CD14-positive monocyte (primary cell): ENCODE measurements around the gene TOM1L2. TPM values are rescaled to one million over a fixed set of nuclear protein-coding genes. Genes with fewer than 3 reads are reported as not detected.

ENCODE experiments used
- DNase-seq, 3 donors: peaks; one replicate each; pipeline ENCODE4 v3.0.0-alpha.2; 2011 to 2022
- H2AFZ ChIP-seq: 2 replicates; pipeline ENCODE4 v1.6.0; 2012; ENCODE audit warnings: mild to moderate bottlenecking, low read depth, low read length, inconsistent platforms; ENCODE audit not compliant: insufficient read depth, poor library complexity, severe bottlenecking
- H3K27ac ChIP-seq, 2 donors: 1 replicate in 1 of 2; 2 replicates in 1 of 2; pipeline ENCODE4 v1.5.1; 2012 to 2013; ENCODE audit warnings: low read length in 2 of 2, control low read depth in 1 of 2, inconsistent platforms in 1 of 2, low read depth in 1 of 2, mild to moderate bottlenecking in 1 of 2
- H3K27me3 ChIP-seq, 2 donors: one replicate each; pipeline versions ENCODE4 v1.6.0 to v1.6.1; 2011 to 2013; ENCODE audit warnings: low read length in 2 of 2; ENCODE audit not compliant: control insufficient read depth in 2 of 2, insufficient read depth in 2 of 2
- H3K36me3 ChIP-seq, 2 donors: replicated peaks in 1 of 2; 1 replicate in 1 of 2; 2 replicates in 1 of 2; pipeline versions ENCODE4 v1.5.1 to v1.6.1; 2012 to 2013; ENCODE audit warnings: low read length in 2 of 2, control low read depth in 1 of 2, inconsistent platforms in 1 of 2, mild to moderate bottlenecking in 1 of 2; ENCODE audit not compliant: insufficient read depth in 2 of 2, control insufficient read depth in 1 of 2
- H3K4me1 ChIP-seq, 2 donors: 1 replicate in 1 of 2; 2 replicates in 1 of 2; pipeline versions ENCODE4 v1.5.1 to v1.6.1; 2012 to 2013; ENCODE audit warnings: low read length in 2 of 2, control low read depth in 1 of 2, inconsistent platforms in 1 of 2, mild to moderate bottlenecking in 1 of 2, moderate library complexity in 1 of 2; ENCODE audit not compliant: insufficient read depth in 2 of 2, control insufficient read depth in 1 of 2
- H3K4me2 ChIP-seq: replicated peaks from 2 replicates; pipeline ENCODE3; 2012; ENCODE audit warnings: low read length, moderate library complexity, mild to moderate bottlenecking; ENCODE audit not compliant: poor library complexity, severe bottlenecking; ENCODE audit errors: extremely low read depth
- H3K4me3 ChIP-seq, 3 experiments: fragments of 200-600 bp in 1 of 3; sonication (generic) in 1 of 3; replicated peaks in 1 of 3; 1 replicate in 2 of 3; 2 replicates in 1 of 3; pipeline ENCODE4 v1.5.1; 2011 to 2013; ENCODE audit warnings: low read length in 3 of 3, mild to moderate bottlenecking in 3 of 3, control low read depth in 2 of 3, low read depth in 2 of 3, inconsistent platforms in 1 of 3, moderate library complexity in 1 of 3
- H3K79me2 ChIP-seq: 2 replicates; pipeline ENCODE4 v1.6.0; 2012; ENCODE audit warnings: mild to moderate bottlenecking, control low read depth, inconsistent platforms, low read length, moderate library complexity; ENCODE audit not compliant: insufficient read depth
- H3K9ac ChIP-seq: 2 replicates; pipeline ENCODE4 v1.6.0; 2017; ENCODE audit warnings: low read length, mild to moderate bottlenecking; ENCODE audit not compliant: insufficient read depth, poor library complexity, severe bottlenecking
- H3K9me3 ChIP-seq, 2 donors: replicated peaks in 1 of 2; 1 replicate in 1 of 2; 2 replicates in 1 of 2; pipeline versions ENCODE4 v1.5.1 to v1.6.1; 2012 to 2013; ENCODE audit warnings: low read length in 2 of 2, control low read depth in 1 of 2; ENCODE audit not compliant: control insufficient read depth in 1 of 2, insufficient read depth in 1 of 2
- H4K20me1 ChIP-seq: 2 replicates; pipeline ENCODE4 v1.6.0; 2012; ENCODE audit warnings: mild to moderate bottlenecking, low read length, control low read depth, moderate library complexity; ENCODE audit not compliant: insufficient read depth
- H3K27ac Mint-ChIP-seq, 7 donors: one replicate each; pipeline ENCODE4 v1.8.0; 2020; ENCODE audit warnings: mild to moderate bottlenecking in 7 of 7, mixed read lengths in 7 of 7, moderate library complexity in 6 of 7, inconsistent platforms in 2 of 7
- H3K27me3 Mint-ChIP-seq, 3 donors: one replicate each; pipeline ENCODE4 v1.8.0; 2021 to 2022; ENCODE audit warnings: low read depth in 3 of 3, mild to moderate bottlenecking in 3 of 3, mixed read lengths in 3 of 3, moderate library complexity in 3 of 3, inconsistent platforms in 1 of 3
- H3K36me3 Mint-ChIP-seq, 2 donors: one replicate each; pipeline ENCODE4 v1.8.0; 2020; ENCODE audit warnings: mixed read lengths in 2 of 2, inconsistent platforms in 1 of 2, mild to moderate bottlenecking in 1 of 2
- H3K4me1 Mint-ChIP-seq: one replicate; pipeline ENCODE4 v1.8.0; 2020; ENCODE audit warnings: mild to moderate bottlenecking, mixed read lengths
- H3K4me3 Mint-ChIP-seq, 2 donors: one replicate each; pipeline ENCODE4 v1.8.0; 2020; ENCODE audit warnings: mild to moderate bottlenecking in 2 of 2, mixed read lengths in 2 of 2, moderate library complexity in 1 of 2
- H3K9me3 Mint-ChIP-seq, 7 donors: one replicate each; pipeline ENCODE4 v1.8.0; 2020 to 2022; ENCODE audit warnings: mixed read lengths in 7 of 7, mild to moderate bottlenecking in 6 of 7, moderate library complexity in 6 of 7, inconsistent platforms in 2 of 7
- WGBS: methylation state at CpG from one replicate; pipeline ENCODE4 v1.1.5; 2013; ENCODE audit warnings: missing lambda C conversion rate; ENCODE audit not compliant: insufficient coverage; 5-methylcytosine and 5-hydroxymethylcytosine counted together
- intact Hi-C, 2 donors: fragments of 100-400 bp; cut with micrococcal nuclease; formaldehyde crosslinking; loops; one replicate each; pipeline versions ENCODE4 v1.15.0 to v1.15.1; 2023
- polyA plus RNA-seq, 3 donors: library from polyadenylated mRNA; depleted of rRNA in 1 of 3; unstranded in 2 of 3; stranded (reverse) in 1 of 3; fragments of 300-500 nt in 2 of 3; fragments of >200 nt in 1 of 3; fragmentation: Illumina TruSeq in 2 of 3; gene quantifications; 1 replicate in 2 of 3; 2 replicates in 1 of 3; pipeline ENCODE4 v1.2.3, GENCODE V29; 2012 to 2021
- TF ChIP-seq, protein P1 (sequence below): fragments of 200-600 bp; IDR thresholded peaks from one replicate; pipeline ENCODE4 v1.8.0; 2022; ENCODE audit warnings: antibody characterized with exemption, mild to moderate bottlenecking

Gene TOM1L2
- polyA plus RNA-seq, 3 donors, result 1.7 to 28.2 (median 2.8) TPM

DNA sequence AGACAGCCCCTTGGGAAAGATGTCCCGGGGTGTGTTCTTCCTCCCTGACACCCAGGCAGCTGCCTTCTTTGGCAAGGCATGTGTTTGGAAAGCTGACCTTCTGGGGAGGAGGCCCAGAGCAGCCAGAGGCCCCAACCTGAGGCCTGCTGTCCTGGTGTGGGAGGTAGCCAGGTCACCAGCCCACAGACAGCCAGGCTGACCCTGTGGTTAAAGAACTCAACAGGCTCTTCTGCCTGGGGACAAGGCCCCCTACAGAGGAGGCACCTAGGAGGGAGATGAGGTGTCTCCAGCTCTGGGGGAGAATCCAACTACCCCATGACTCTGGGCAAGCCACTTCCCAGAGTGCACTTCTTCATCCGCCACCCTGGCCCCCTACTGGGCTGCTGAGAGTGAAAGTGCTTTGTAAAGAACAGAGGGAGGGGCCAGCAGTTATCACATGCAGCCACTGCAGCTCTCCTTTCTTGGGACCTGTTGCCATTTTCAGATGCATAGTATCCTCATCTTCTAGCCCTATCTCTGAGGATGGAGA, 122.3 kb downstream of the TOM1L2 start:
- no peaks in the 10 kb centered on the region for H4K20me1 ChIP-seq
- H3K4me3 Mint-ChIP-seq, result no peak overlapping the region
- H3K4me2 ChIP-seq, result peak overlapping the region; percentile 27
- peak overlapping the region in 1 of 3 experiments; percentile 33 for H3K4me3 ChIP-seq
- H3K9ac ChIP-seq, result peak overlapping the region; percentile 49
- H3K9me3 ChIP-seq, result no peaks in the 10 kb centered on the region
- H3K27ac Mint-ChIP-seq, result peak overlapping the region; percentile 67 to 86 (median 83)
- WGBS, result no CpG with 5 or more reads among the region's 2 CpGs
- peaks cover 27% of the 10 kb centered on the region for H3K4me1 Mint-ChIP-seq
- H3K27me3 Mint-ChIP-seq, result no peaks in the 10 kb centered on the region
- peaks cover 26 to 29% of the 10 kb centered on the region in 2 donors for H3K4me1 ChIP-seq
- H2AFZ ChIP-seq, result peak overlapping the region; percentile 65
- no peaks in the 10 kb centered on the region for H3K9me3 Mint-ChIP-seq
- H3K27me3 ChIP-seq, result no peaks in the 10 kb centered on the region
- H3K36me3 Mint-ChIP-seq, result peaks cover 36 to 38% of the 10 kb centered on the region in 2 donors
- peak; percentile 60 to 70 (median 64) for DNase-seq
- H3K36me3 ChIP-seq, result peaks cover 9 to 29% of the 10 kb centered on the region in 2 donors
- TF ChIP-seq, protein P1, sequence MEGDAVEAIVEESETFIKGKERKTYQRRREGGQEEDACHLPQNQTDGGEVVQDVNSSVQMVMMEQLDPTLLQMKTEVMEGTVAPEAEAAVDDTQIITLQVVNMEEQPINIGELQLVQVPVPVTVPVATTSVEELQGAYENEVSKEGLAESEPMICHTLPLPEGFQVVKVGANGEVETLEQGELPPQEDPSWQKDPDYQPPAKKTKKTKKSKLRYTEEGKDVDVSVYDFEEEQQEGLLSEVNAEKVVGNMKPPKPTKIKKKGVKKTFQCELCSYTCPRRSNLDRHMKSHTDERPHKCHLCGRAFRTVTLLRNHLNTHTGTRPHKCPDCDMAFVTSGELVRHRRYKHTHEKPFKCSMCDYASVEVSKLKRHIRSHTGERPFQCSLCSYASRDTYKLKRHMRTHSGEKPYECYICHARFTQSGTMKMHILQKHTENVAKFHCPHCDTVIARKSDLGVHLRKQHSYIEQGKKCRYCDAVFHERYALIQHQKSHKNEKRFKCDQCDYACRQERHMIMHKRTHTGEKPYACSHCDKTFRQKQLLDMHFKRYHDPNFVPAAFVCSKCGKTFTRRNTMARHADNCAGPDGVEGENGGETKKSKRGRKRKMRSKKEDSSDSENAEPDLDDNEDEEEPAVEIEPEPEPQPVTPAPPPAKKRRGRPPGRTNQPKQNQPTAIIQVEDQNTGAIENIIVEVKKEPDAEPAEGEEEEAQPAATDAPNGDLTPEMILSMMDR, result peak; percentile 27
- no peaks in the 10 kb centered on the region for H3K79me2 ChIP-seq
- peak overlapping the region; percentile 70 to 87 for H3K27ac ChIP-seq
- intact Hi-C loops, result no loop called here

DNA sequence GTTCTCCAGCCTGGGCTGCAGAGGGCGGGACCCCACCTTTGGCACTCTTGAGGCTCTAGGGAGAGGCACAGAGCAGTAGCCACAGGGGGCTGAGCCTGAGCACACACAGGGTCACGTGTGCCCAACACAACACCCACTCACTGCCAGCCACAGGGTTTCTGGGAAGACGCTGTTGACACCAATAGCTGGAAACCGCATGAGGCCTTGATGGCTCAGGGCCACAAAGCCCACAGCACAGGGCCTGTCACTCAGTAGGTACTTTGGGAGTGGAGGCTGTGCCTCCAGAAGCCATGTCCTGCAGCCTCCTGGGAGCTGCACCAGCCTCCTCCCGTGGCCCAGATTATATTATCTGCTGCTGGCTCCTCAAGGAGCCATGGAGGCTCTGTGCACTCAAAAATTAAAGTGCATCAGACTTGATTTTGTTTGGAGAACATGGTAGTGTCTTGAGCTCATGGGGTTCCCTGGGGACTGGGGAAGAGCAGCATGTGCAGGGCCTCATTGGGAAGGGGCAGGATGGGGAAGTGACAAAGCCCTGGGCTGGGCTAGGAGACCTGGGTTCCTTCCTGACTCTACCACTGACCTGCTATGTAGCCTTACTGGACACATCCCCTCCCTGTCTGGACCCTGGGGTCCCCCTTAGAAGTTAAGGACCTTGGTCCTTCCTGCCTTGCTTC, 122.9 kb downstream of the TOM1L2 start:
- Histone ChIP-seq H4K20me1 (no peaks in the 10 kb centered on the region), H3K9me3 (no peaks in the 10 kb centered on the region), H3K4me2 (peak overlapping the region; percentile 27), H2AFZ (peak overlapping the region; percentile 65), H3K79me2 (no peaks in the 10 kb centered on the region), H3K4me1 (peaks cover 26 to 29% of the 10 kb centered on the region in 2 donors), H3K9ac (peak overlapping the region; percentile 49), H3K27ac (peak overlapping the region; percentile 70 to 87), H3K4me3 (peak overlapping the region in 1 of 3 experiments; percentile 33), H3K36me3 (peaks cover 8 to 29% of the 10 kb centered on the region in 2 donors), H3K27me3 (no peaks in the 10 kb centered on the region)
- Mint-ChIP-seq H3K27me3 (no peaks in the 10 kb centered on the region), H3K9me3 (no peaks in the 10 kb centered on the region), H3K4me1 (peaks cover 27% of the 10 kb centered on the region), H3K27ac (peak overlapping the region; percentile 67 to 86 (median 83)), H3K4me3 (peak overlapping the region in 1 of 2 donors; percentile 49), H3K36me3 (peaks cover 36 to 38% of the 10 kb centered on the region in 2 donors)
- intact Hi-C loops, result no loop called here
- TF ChIP-seq, protein P1, result no peak
- peak in 2 of 3 donors; percentile 37 to 39 for DNase-seq
- WGBS, result 50% methylated on average over 4 of the region's 5 CpGs
